PC-3 (cell line): ENCODE results near the gene NDUFS7. TPM values are rescaled to one million over a fixed set of nuclear protein-coding genes. Genes with fewer than 3 reads are reported as not detected.

Experiments
- ATAC-seq: fragments of 200-7000 bp; cut with Tn5 transposase; 2 replicates; pipeline ENCODE4 v1.9.1; 2020; ENCODE audit warnings: mild to moderate bottlenecking, moderate library complexity
- BruUV-seq: library from RNA; stranded (reverse); fragments of 400-500 nt; replicated peaks from 2 replicates; lab custom pipeline; 2021; lab: Mats Ljungman, UMichigan
- CTCF ChIA-PET: fragments of 300-600 bp; sonication (Branson Sonifier 250); formaldehyde crosslinking; loops from one replicate; lab custom pipeline; 2022; ENCODE audit warnings: antibody characterized with exemption; lab: Charles Lee
- POLR2A ChIA-PET: fragments of 300-600 bp; sonication (Branson Sonifier 250); formaldehyde crosslinking; loops from one replicate; lab custom pipeline; 2022; ENCODE audit warnings: antibody characterized with exemption; ENCODE audit not compliant: unreplicated experiment; lab: Charles Lee
- DNase-seq: peaks from one replicate; pipeline ENCODE4 v3.0.0-alpha.2; 2015
- H2AFZ ChIP-seq: fragments of 300-600 bp; sonication (generic); 2 replicates; pipeline ENCODE4 v1.6.0; 2016; ENCODE audit warnings: antibody characterized with exemption, low read length
- H3F3A ChIP-seq: fragments of 300-600 bp; sonication (generic); one replicate; pipeline ENCODE4 v1.6.0; 2017; ENCODE audit warnings: antibody characterized with exemption, low read length, control low read depth, mild to moderate bottlenecking; ENCODE audit not compliant: unreplicated experiment
- H3K27ac ChIP-seq: fragments of 300-600 bp; sonication (generic); 2 replicates; pipeline ENCODE4 v1.5.1; 2016; ENCODE audit warnings: mild to moderate bottlenecking, low read length
- H3K27me3 ChIP-seq: fragments of 300-600 bp; sonication (generic); 2 replicates; pipeline ENCODE4 v1.6.1; 2016; ENCODE audit warnings: low read length, mixed read lengths
- H3K36me3 ChIP-seq: fragments of 300-600 bp; sonication (generic); 2 replicates; pipeline ENCODE4 v1.6.1; 2016; ENCODE audit warnings: low read depth, mixed run types, low read length, mixed read lengths
- H3K4me1 ChIP-seq: fragments of 300-600 bp; sonication (generic); 2 replicates; pipeline ENCODE4 v1.5.1; 2016; ENCODE audit warnings: low read length; ENCODE audit not compliant: insufficient read depth
- H3K4me2 ChIP-seq: fragments of 300-600 bp; sonication (generic); 2 replicates; pipeline ENCODE4 v1.6.0; 2016; ENCODE audit warnings: low read length
- H3K4me3 ChIP-seq: fragments of 300-600 bp; sonication (generic); 2 replicates; pipeline ENCODE4 v1.5.1; 2016; ENCODE audit warnings: mild to moderate bottlenecking, low read length, mixed read lengths
- H3K79me2 ChIP-seq: fragments of 300-600 bp; sonication (generic); 2 replicates; pipeline ENCODE4 v1.6.1; 2017; ENCODE audit warnings: low read length, mixed read lengths
- H3K9ac ChIP-seq: fragments of 300-600 bp; sonication (generic); 2 replicates; pipeline ENCODE4 v1.6.0; 2016; ENCODE audit warnings: mild to moderate bottlenecking, low read length
- H3K9me2 ChIP-seq: fragments of 300-600 bp; sonication (generic); replicated peaks from 2 replicates; pipeline ENCODE4 v1.6.1; 2016; ENCODE audit warnings: mixed run types, low read length, mixed read lengths
- H3K9me3 ChIP-seq: fragments of 300-600 bp; sonication (generic); 2 replicates; pipeline ENCODE4 v1.6.1; 2016; ENCODE audit warnings: low read length, mixed read lengths
- H4K20me1 ChIP-seq: fragments of 300-600 bp; sonication (generic); 2 replicates; pipeline ENCODE4 v1.6.1; 2016; ENCODE audit warnings: low read length, mixed read lengths
- EZH2 ChIP-seq: fragments of 300-600 bp; sonication (generic); IDR thresholded peaks from one replicate; pipeline ENCODE4 v1.6.1; 2017; ENCODE audit warnings: antibody characterized with exemption, mild to moderate bottlenecking, low read length; ENCODE audit not compliant: unreplicated experiment
- EZH2phosphoT487 ChIP-seq: fragments of 300-600 bp; sonication (generic); IDR thresholded peaks from 2 replicates; pipeline ENCODE4 v1.6.1; 2018; ENCODE audit warnings: mild to moderate bottlenecking, antibody characterized with exemption, low read length, borderline replicate concordance
- intact Hi-C: fragments of 100-400 bp; cut with micrococcal nuclease; formaldehyde crosslinking; loops from 2 replicates; pipeline ENCODE4 v1.9.0; 2023
- total RNA-seq: library from RNA; depleted of rRNA; stranded (reverse); fragments of >200 nt; gene quantifications from 2 replicates; pipeline ENCODE4 v1.2.3, GENCODE V29; 2014
- TF ChIP-seq, protein P1 (sequence below): fragments of 300-600 bp; sonication (generic); conservative IDR thresholded peaks from 2 replicates; pipeline ENCODE4 v1.5.1; 2017; ENCODE audit warnings: antibody characterized with exemption, low read depth, mild to moderate bottlenecking, low read length

The NDUFS7 gene
- total RNA-seq, 1 experiment from 2014 or later, result 111 TPM

DNA sequence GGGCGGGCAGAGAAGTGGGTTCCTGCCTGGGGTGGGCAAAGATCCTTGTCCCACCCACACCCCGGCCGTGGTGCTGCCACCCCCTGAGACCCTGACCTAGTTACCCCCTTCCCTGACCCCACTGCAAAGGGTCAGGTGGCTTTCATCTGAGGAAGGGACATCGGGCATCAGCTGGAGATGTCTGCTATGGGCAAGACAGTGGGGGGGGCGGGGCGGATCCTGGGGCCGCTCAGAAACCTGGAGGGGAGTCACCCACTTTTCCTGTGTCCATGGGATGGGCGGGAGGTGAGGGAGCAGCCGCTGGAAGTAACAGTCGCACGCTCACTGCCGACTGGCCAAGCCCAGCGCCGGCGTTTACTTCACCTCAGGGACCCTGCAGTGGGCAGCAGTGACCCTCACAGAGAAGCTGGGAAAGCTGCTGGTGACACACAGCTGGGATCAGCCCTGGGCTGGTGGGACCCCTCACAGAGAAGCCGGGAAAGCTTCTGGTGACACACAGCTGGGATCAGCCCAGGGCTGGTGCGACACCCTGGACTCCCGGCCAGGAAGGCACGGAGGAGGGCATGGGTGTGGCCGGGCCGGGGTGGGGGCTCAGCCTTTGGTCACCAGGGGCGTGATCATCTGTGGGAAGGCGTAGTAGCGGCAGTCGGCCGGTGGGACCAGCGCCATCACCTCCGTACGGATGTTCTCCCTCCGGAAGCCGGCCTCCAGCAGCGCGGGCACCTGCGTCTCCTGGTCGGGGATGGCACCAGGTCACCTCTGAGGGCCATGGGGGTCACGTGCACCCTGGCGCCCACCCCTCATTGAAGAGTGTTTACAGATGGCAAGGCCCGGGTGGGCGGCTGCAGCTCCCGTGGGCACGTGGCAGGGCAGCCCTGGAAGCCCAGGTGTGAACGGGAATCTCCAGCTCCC lies 13.3 kb downstream of the NDUFS7 start:
- Histone ChIP-seq H3K4me3 (no peak overlapping the region), H3K4me2 (no peak overlapping the region), H3K36me3 (no peaks in the 10 kb centered on the region), H2AFZ (no peak overlapping the region), H3K9me3 (no peaks in the 10 kb centered on the region), H3K79me2 (peaks cover 11% of the 10 kb centered on the region), H3K27me3 (no peaks in the 10 kb centered on the region), H4K20me1 (no peaks in the 10 kb centered on the region), H3K9me2 (no peaks in the 10 kb centered on the region), H3F3A (no peaks in the 10 kb centered on the region), H3K4me1 (no peaks in the 10 kb centered on the region), H3K9ac (no peak overlapping the region), H3K27ac (no peak overlapping the region)
- ChIA-PET POLR2A (no interaction called here), CTCF (no interaction called here)
- no TSS peak for BruUV-seq
- ATAC-seq (no peak), DNase-seq (no peak)
- intact Hi-C loops, result no loop called here
- TF ChIP-seq, protein P1, sequence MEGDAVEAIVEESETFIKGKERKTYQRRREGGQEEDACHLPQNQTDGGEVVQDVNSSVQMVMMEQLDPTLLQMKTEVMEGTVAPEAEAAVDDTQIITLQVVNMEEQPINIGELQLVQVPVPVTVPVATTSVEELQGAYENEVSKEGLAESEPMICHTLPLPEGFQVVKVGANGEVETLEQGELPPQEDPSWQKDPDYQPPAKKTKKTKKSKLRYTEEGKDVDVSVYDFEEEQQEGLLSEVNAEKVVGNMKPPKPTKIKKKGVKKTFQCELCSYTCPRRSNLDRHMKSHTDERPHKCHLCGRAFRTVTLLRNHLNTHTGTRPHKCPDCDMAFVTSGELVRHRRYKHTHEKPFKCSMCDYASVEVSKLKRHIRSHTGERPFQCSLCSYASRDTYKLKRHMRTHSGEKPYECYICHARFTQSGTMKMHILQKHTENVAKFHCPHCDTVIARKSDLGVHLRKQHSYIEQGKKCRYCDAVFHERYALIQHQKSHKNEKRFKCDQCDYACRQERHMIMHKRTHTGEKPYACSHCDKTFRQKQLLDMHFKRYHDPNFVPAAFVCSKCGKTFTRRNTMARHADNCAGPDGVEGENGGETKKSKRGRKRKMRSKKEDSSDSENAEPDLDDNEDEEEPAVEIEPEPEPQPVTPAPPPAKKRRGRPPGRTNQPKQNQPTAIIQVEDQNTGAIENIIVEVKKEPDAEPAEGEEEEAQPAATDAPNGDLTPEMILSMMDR, result no peak
- TF ChIP-seq EZH2, result no peak
- TF ChIP-seq EZH2phosphoT487, result no peak

DNA sequence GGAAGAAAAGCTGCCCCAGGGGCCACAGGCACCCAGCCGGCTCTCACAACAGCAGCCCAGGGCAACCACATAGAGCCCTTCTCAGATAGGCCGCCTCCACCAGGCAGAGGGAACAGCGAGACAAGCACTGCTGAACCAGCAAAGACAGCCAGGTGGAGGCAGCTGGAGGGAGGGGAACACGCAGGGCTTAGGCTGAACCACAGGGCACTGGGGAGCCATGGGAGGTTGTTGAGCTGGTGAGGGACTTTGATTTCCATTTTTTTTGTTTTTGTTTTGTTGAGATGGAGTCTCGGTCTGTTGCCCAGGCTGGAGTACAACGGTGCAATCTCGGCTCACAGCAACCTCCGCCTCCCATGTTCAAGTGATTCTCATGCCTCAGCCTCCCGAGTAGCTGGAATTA lies 14.1 kb downstream of the NDUFS7 start:
- ATAC-seq (no peak), DNase-seq (no peak)
- H3K9me3 ChIP-seq, result no peaks in the 10 kb centered on the region
- TSS peak; percentile 22 for BruUV-seq
- H3F3A ChIP-seq, result no peaks in the 10 kb centered on the region
- H3K4me2 ChIP-seq, result no peak overlapping the region
- intact Hi-C loops, result no loop called here
- no peaks in the 10 kb centered on the region for H3K9me2 ChIP-seq
- TF ChIP-seq, protein P1, result no peak
- TF ChIP-seq EZH2phosphoT487, result no peak
- no peak for TF ChIP-seq EZH2
- no peak overlapping the region for H3K9ac ChIP-seq
- H3K79me2 ChIP-seq, result peaks cover 11% of the 10 kb centered on the region
- ChIA-PET POLR2A (no interaction called here), CTCF (no interaction called here)
- H3K4me3 ChIP-seq, result no peak overlapping the region
- no peaks in the 10 kb centered on the region for H4K20me1 ChIP-seq
- no peaks in the 10 kb centered on the region for H3K4me1 ChIP-seq
- no peak overlapping the region for H3K27ac ChIP-seq
- no peaks in the 10 kb centered on the region for H3K27me3 ChIP-seq
- H2AFZ ChIP-seq, result no peak overlapping the region
- H3K36me3 ChIP-seq, result no peaks in the 10 kb centered on the region

DNA sequence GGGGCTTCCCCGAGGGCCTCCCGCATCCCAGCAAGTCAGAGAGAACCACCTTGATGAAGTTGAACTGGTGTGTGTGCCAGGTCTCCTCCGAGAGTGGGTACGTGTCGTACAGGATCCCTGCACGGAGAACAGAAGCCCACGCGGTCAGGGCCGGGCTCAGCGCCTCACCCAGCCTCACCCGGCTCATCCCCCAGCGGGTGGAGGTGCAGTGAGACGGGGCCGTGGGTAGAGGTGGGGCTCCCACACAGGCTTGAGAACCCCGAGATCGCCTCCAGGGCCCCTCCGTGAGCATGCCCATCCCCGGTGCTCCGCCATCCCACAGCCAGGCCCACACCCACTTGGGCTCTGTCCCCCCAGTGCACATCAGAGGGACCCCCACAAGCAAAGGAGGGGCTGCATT lies 15.4 kb downstream of the NDUFS7 start:
- no peak for DNase-seq
- H3K27me3 ChIP-seq, result no peaks in the 10 kb centered on the region
- BruUV-seq, result no TSS peak
- TF ChIP-seq EZH2phosphoT487 (no peak), EZH2 (no peak)
- TF ChIP-seq, protein P1, result no peak
- no peaks in the 10 kb centered on the region for H3K4me1 ChIP-seq
- no peak overlapping the region for H3K9ac ChIP-seq
- intact Hi-C loops, result no loop called here
- ChIA-PET POLR2A (no interaction called here), CTCF (no interaction called here)
- H4K20me1 ChIP-seq, result no peaks in the 10 kb centered on the region
- H3K9me3 ChIP-seq, result no peaks in the 10 kb centered on the region
- no peak overlapping the region for H3K4me2 ChIP-seq
- H3F3A ChIP-seq, result no peaks in the 10 kb centered on the region
- H3K79me2 ChIP-seq, result peaks cover 11% of the 10 kb centered on the region
- H3K36me3 ChIP-seq, result no peaks in the 10 kb centered on the region
- no peak overlapping the region for H3K27ac ChIP-seq
- no peaks in the 10 kb centered on the region for H3K9me2 ChIP-seq
- no peak for ATAC-seq
- H2AFZ ChIP-seq, result no peak overlapping the region
- no peak overlapping the region for H3K4me3 ChIP-seq
